SU-DHL-6 (cell line): Measurements from ENCODE around the gene POP4.

ENCODE experiments used
- EZH2phosphoT487 ChIP-seq: fragments of 200-600 bp; sonication (generic), shearing (Covaris generic); conservative IDR thresholded peaks from 2 replicates; pipeline ENCODE4 v1.6.1; 2018; ENCODE audit warnings: mild to moderate bottlenecking, antibody characterized with exemption, low read length, moderate library complexity, mixed read lengths
- TF ChIP-seq, protein P1 (sequence below): fragments of 200-600 bp; sonication (generic); IDR thresholded peaks from one replicate; pipeline ENCODE4 v1.5.1; 2017; ENCODE audit warnings: antibody characterized with exemption, mild to moderate bottlenecking, low read length, moderate library complexity; ENCODE audit not compliant: insufficient read depth, poor library complexity, severe bottlenecking

DNA sequence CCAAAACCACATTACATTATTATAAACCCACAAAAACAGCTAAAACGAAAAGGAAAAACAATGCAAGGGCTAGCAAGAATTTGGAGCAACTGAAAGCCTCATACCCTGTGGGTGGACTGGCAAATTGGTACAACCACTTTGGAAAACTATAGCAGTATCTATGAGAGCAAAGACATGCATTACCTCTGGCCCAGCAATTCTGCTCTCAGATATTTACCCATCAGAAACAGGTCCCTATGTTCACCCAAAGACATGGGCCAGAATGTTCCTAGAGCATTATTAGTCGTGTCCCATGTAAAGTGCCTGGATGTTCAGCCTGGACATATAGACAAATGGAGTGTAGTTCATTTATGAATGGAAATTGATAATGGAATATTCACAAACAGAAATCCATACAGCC, 27.9 kb downstream of the POP4 start:
- TF ChIP-seq EZH2phosphoT487 = no peak
- TF ChIP-seq, protein P1, sequence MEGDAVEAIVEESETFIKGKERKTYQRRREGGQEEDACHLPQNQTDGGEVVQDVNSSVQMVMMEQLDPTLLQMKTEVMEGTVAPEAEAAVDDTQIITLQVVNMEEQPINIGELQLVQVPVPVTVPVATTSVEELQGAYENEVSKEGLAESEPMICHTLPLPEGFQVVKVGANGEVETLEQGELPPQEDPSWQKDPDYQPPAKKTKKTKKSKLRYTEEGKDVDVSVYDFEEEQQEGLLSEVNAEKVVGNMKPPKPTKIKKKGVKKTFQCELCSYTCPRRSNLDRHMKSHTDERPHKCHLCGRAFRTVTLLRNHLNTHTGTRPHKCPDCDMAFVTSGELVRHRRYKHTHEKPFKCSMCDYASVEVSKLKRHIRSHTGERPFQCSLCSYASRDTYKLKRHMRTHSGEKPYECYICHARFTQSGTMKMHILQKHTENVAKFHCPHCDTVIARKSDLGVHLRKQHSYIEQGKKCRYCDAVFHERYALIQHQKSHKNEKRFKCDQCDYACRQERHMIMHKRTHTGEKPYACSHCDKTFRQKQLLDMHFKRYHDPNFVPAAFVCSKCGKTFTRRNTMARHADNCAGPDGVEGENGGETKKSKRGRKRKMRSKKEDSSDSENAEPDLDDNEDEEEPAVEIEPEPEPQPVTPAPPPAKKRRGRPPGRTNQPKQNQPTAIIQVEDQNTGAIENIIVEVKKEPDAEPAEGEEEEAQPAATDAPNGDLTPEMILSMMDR = no peak
